ENCODE data around the gene PGR. TPM values are rescaled to one million over a fixed set of nuclear protein-coding genes. Genes with fewer than 3 reads are reported as not detected.

PGR gene
- total RNA-seq (2014; rRNA removed), result not detected in 2 replicates
- percentile 1 among the genes with signal in this experiment for Bru-seq, nascent RNA
- BruChase-seq, experiment 1, labeled RNA remaining after a 6-hour chase, result percentile 1 among the genes with signal in this experiment
- percentile 3 among the genes with signal in this experiment for BruChase-seq, experiment 2, labeled RNA remaining after a 2-hour chase
- long read RNA-seq, result 0 reads

- peaks cover 68% of the 10 kb centered on the region for H3K27me3 ChIP-seq (ENCODE audit: low read length)
- H4K20me1 ChIP-seq (ENCODE audit: low read length), result no peaks in the 10 kb centered on the region
- H3K9me2 ChIP-seq (replicated peaks; ENCODE audit: low read length), result no peaks in the 10 kb centered on the region
- H3K9ac ChIP-seq (ENCODE audit: low read length), result no peak within 1 kb of the TSS
- no peak within 1 kb of the TSS for H3K4me3 ChIP-seq (ENCODE audit: low read length)
- DNase-seq (no peak), ATAC-seq (no peak)
- 0 out of 2 replicates have a peak within 1 kb of the TSS, but pooled peaks have one; percentile 1 for H2AFZ ChIP-seq (ENCODE audit: low read length)
- no peaks in the 10 kb centered on the region for H3K9me3 ChIP-seq (ENCODE audit: low read length)
- no peak within 1 kb of the TSS for H3K27ac ChIP-seq (ENCODE audit: low read length)
- BruUV-seq (replicated peaks), result no TSS peak
- no peaks in the 10 kb centered on the region for H3K4me1 ChIP-seq (ENCODE audit: insufficient read depth, low read length)
- H3F3A ChIP-seq (ENCODE audit: low read length, unreplicated experiment), result no peaks in the 10 kb centered on the region
- H3K36me3 ChIP-seq (ENCODE audit: low read depth, low read length), result no peaks in the 10 kb centered on the region
- POLR2A ChIA-PET (ENCODE audit: unreplicated experiment), result no interaction called here
- intact Hi-C loops (cut with micrococcal nuclease), result no loop called here
- peak within 1 kb of the TSS; percentile 3; the same call in 1 of the 2 replicates for H3K4me2 ChIP-seq (ENCODE audit: low read length)
- CTCF ChIA-PET, result no interaction called here
- no peaks in the 10 kb centered on the region for H3K79me2 ChIP-seq (ENCODE audit: low read length)
- peak; percentile 57; the same call in 1 of the 2 replicates for TF ChIP-seq EZH2phosphoT487 (IDR thresholded peaks at IDR 0.05; ENCODE audit: borderline replicate concordance, low read length)
- TF ChIP-seq CTCF (conservative IDR thresholded peaks at IDR 0.05; ENCODE audit: low read depth, low read length), result no peak
- peak; percentile 83 for TF ChIP-seq EZH2 (IDR thresholded peaks at IDR 0.05; ENCODE audit: low read length, unreplicated experiment)
Observed at GRCh38 chr11:101129203-101129943, at the start of gene PGR. Gene PGR (minus strand): TSS chr11:101129813. CDS start chr11:101129070, 743 bp downstream.

- intact Hi-C loops (cut with micrococcal nuclease), result no loop called here
- no peaks in the 10 kb centered on the region for H3F3A ChIP-seq (ENCODE audit: low read length, unreplicated experiment)
- ChIA-PET CTCF (no interaction called here), POLR2A (ENCODE audit: unreplicated experiment) (no interaction called here)
- TF ChIP-seq EZH2 (IDR thresholded peaks at IDR 0.05; ENCODE audit: low read length, unreplicated experiment) (no peak), EZH2phosphoT487 (IDR thresholded peaks at IDR 0.05; ENCODE audit: borderline replicate concordance, low read length) (no peak), CTCF (conservative IDR thresholded peaks at IDR 0.05; ENCODE audit: low read depth, low read length) (no peak)
- H3K9me2 ChIP-seq (replicated peaks; ENCODE audit: low read length), result no peaks in the 10 kb centered on the region
- no peak for ATAC-seq
- no peak overlapping the region for H3K27ac ChIP-seq (ENCODE audit: low read length)
- no peaks in the 10 kb centered on the region for H3K36me3 ChIP-seq (ENCODE audit: low read depth, low read length)
- H3K4me2 ChIP-seq (ENCODE audit: low read length), result no peak overlapping the region
- no peaks in the 10 kb centered on the region for H3K9me3 ChIP-seq (ENCODE audit: low read length)
- DNase-seq, result peak; percentile 16
- no peaks in the 10 kb centered on the region for H3K4me1 ChIP-seq (ENCODE audit: insufficient read depth, low read length)
- BruUV-seq (replicated peaks), result no TSS peak
- H2AFZ ChIP-seq (ENCODE audit: low read length), result no peak overlapping the region
- no peak overlapping the region for H3K4me3 ChIP-seq (ENCODE audit: low read length)
- no peaks in the 10 kb centered on the region for H4K20me1 ChIP-seq (ENCODE audit: low read length)
- no peak overlapping the region for H3K9ac ChIP-seq (ENCODE audit: low read length)
- H3K27me3 ChIP-seq (ENCODE audit: low read length), result no peaks in the 10 kb centered on the region
- no peaks in the 10 kb centered on the region for H3K79me2 ChIP-seq (ENCODE audit: low read length)
Observed at GRCh38 chr11:101176381-101176780, 46.8 kb upstream of the PGR start.

- intact Hi-C loops (cut with micrococcal nuclease), result no loop called here
- no peaks in the 10 kb centered on the region for H3K79me2 ChIP-seq (ENCODE audit: low read length)
- H3K4me3 ChIP-seq (ENCODE audit: low read length), result no peak overlapping the region
- ATAC-seq (no peak), DNase-seq (no peak)
- H3F3A ChIP-seq (ENCODE audit: low read length, unreplicated experiment), result no peaks in the 10 kb centered on the region
- H3K27me3 ChIP-seq (ENCODE audit: low read length), result peaks cover 27% of the 10 kb centered on the region
- no peaks in the 10 kb centered on the region for H3K9me3 ChIP-seq (ENCODE audit: low read length)
- no peak overlapping the region for H3K9ac ChIP-seq (ENCODE audit: low read length)
- no peak overlapping the region for H3K27ac ChIP-seq (ENCODE audit: low read length)
- no TSS peak for BruUV-seq (replicated peaks)
- no peak overlapping the region for H2AFZ ChIP-seq (ENCODE audit: low read length)
- ChIA-PET POLR2A (ENCODE audit: unreplicated experiment) (no interaction called here), CTCF (no interaction called here)
- H3K4me2 ChIP-seq (ENCODE audit: low read length), result no peak overlapping the region
- no peaks in the 10 kb centered on the region for H4K20me1 ChIP-seq (ENCODE audit: low read length)
- H3K9me2 ChIP-seq (replicated peaks; ENCODE audit: low read length), result no peaks in the 10 kb centered on the region
- TF ChIP-seq CTCF (conservative IDR thresholded peaks at IDR 0.05; ENCODE audit: low read depth, low read length) (no peak), EZH2phosphoT487 (IDR thresholded peaks at IDR 0.05; ENCODE audit: borderline replicate concordance, low read length) (no peak), EZH2 (IDR thresholded peaks at IDR 0.05; ENCODE audit: low read length, unreplicated experiment) (no peak)
- no peaks in the 10 kb centered on the region for H3K4me1 ChIP-seq (ENCODE audit: insufficient read depth, low read length)
- H3K36me3 ChIP-seq (ENCODE audit: low read depth, low read length), result no peaks in the 10 kb centered on the region
Observed at GRCh38 chr11:101169944-101170343, 40.3 kb upstream of the PGR start.
